Loucy (cell line): ENCODE data around the gene ASS1.

ENCODE experiments used
- EZH2phosphoT487 ChIP-seq: fragments of 200-600 bp; IDR thresholded peaks from 2 replicates; pipeline ENCODE4 v1.6.1; 2018; ENCODE audit warnings: antibody characterized with exemption, mild to moderate bottlenecking, moderate library complexity, borderline replicate concordance
- TF ChIP-seq, protein P1 (sequence below): fragments of 200-600 bp; sonication (generic); conservative IDR thresholded peaks from 2 replicates; pipeline ENCODE4 v1.5.1; 2014; ENCODE audit warnings: mild to moderate bottlenecking, antibody characterized with exemption, low read length

DNA sequence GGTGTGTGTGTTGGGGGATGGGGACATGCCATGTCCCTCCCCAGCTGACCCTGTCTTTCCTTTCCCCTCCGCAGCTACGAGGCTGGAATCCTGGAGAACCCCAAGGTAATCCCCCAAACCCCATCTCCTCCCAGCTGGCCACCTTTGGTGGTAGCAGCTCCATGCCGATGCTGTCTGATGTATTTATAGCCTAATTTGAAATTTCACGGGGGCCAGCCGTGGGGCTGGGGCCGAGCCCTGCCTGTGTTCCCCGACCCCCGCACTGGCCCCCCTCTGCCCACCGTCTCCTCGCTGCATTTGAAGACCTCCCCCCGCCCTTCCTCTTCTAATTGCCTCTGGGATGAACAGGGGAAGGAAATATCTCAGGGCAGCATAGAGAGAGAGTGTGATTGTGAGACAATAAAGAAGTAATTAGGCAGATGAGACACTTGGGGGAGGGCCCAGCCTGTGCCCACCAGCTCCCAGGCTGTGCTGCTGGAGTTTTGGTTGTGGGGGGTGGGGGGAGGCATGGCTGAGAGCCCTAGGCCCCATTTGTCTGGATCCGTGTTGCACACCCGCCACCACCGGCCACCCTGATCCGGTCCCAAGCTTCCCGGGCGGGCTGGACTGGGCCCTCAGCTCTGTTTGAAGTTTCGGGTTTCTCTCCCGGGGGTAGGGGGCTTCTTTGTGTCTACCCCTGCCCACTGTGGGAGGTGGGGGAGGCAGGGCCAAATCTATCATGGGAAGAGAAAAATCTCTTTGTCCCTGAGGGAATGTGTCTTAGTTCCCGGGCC is 26.8 kb downstream of the ASS1 start:
- TF ChIP-seq, protein P1, sequence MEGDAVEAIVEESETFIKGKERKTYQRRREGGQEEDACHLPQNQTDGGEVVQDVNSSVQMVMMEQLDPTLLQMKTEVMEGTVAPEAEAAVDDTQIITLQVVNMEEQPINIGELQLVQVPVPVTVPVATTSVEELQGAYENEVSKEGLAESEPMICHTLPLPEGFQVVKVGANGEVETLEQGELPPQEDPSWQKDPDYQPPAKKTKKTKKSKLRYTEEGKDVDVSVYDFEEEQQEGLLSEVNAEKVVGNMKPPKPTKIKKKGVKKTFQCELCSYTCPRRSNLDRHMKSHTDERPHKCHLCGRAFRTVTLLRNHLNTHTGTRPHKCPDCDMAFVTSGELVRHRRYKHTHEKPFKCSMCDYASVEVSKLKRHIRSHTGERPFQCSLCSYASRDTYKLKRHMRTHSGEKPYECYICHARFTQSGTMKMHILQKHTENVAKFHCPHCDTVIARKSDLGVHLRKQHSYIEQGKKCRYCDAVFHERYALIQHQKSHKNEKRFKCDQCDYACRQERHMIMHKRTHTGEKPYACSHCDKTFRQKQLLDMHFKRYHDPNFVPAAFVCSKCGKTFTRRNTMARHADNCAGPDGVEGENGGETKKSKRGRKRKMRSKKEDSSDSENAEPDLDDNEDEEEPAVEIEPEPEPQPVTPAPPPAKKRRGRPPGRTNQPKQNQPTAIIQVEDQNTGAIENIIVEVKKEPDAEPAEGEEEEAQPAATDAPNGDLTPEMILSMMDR: no peak
- TF ChIP-seq EZH2phosphoT487: no peak
